ENCODE results near the gene CREBL2.
"Not testable (repeated sequence)": the region's sequence is repeated elsewhere in the genome, so short reads cannot be mapped to it uniquely, and the experiment has no call there.

- not testable (repeated sequence) for TF ChIP-seq CTCF, EP300, POLR2A, POLR2AphosphoS5 (IDR thresholded peaks at IDR 0.05)
Observed at GRCh38 chr12:12580716-12581115, 31.0 kb upstream of the CREBL2 start.
